Activated gamma-delta T cell treated with anti-CD3 and anti-CD28 coated beads, Interleukin-2, amount 50 U/mL, for 16 hours (primary cell): ENCODE measurements around the gene CALHM3.
A peak's percentile ranks its signal among the peaks of the same experiment; 100 is the strongest.

Source experiments
- DNase-seq: peaks from one replicate; pipeline ENCODE4 v3.0.0-alpha.2; 2020; ENCODE audit warnings: low read depth

The CALHM3 gene

DNA sequence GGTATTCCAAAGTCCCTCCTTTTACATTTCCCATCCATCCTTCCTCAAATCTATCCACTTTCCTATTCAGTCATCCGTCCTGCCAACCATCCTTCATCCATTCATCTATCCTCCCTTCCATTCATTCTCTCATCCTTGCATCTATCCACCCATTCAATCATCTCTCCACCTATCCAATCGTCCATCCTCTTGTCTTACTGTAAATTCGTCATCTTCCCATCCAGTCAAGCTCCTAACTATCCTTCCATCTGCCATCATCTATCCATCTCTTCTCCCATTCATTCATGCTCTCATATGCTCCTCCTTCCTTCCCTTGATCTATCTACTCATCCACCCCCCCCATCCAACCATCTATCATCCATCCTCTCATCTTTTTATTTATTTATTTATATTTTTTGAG, 5.0 kb downstream of the CALHM3 start:
- no peak for DNase-seq

DNA sequence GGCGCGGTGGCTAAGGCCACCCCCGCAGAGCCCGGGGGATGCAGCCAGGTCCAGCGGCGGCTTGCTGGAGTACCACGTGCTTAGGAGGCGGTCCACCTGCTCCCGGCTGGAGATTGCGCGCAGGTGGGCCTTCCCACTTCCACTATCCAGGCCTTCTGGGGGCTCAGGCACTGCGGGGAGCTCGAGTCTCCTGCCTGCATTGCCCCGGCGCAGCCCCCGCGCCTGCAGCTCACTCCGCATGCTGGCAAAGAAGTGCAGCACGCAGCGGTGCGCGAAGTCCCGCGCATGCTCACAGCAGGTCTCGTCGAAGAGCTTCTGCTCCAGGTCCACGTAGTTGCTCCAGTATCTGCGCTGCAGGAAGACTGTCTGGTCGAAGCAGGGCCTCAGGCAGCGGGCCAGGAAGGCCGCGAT, 5.8 kb downstream of the CALHM3 start:
- no peak for DNase-seq

DNA sequence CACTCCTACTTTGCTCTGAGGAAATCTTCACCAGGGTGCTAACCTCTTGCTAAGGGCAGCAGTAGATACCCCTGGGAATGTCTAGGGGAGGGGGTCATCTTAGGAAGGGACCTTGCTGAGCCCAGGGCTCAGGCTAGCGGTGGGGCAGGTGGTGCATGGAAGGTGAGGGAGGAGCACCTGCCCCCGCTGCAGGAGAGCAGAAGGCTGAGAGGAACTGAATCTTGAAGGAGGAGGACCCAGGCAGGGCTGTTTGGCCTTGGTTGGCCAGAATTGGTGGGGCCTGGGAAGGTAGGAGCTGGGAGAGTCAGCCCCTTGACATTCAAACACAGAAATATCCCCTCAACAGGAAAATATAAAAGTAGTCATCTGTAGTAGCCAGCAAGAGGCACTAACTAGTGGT, 7.0 kb downstream of the CALHM3 start:
- no peak for DNase-seq

DNA sequence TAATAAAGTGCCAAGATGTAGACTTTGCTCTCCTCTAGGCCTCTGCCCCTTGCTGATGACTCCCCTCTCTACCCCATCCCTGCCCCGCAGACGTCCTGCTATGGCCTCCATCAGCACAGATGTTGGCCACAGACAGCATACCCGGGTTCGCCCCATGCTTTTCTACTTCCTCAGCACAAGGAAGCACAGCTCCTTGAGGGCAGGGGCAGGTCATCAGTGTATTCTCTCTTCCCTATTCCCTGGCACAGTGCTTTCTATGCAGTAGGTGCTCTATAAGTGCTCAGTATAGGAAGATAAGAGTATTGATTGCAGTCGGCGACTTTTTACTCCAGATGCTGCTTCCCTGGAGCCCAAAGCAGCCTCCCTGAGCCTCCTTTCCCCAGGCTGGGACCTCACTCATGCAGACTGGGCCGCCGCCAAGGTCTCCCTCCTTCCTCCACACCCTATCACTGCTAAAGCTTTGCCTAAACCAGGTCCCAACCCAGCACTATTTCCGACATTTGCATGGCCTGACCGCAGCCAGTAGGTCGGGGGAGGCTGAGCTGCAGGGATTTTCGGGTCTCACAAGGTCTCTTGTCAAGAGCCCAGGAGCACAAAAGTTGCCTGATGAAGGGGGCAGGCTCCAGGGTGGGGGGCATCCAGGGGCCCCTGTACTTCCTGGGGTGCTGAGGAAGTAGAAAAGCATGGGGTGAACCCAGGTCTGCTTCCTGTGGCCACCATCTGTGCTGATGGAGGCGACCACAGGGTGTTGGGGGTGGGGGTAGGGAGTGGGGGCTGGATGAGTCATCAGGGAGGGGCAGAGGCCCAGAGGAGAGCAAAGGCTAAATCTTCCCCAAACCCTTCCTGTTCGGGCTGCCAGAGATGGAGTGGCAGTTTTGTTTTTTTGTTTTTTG, 8.0 kb downstream of the CALHM3 start:
- peak; percentile 63 for DNase-seq

DNA sequence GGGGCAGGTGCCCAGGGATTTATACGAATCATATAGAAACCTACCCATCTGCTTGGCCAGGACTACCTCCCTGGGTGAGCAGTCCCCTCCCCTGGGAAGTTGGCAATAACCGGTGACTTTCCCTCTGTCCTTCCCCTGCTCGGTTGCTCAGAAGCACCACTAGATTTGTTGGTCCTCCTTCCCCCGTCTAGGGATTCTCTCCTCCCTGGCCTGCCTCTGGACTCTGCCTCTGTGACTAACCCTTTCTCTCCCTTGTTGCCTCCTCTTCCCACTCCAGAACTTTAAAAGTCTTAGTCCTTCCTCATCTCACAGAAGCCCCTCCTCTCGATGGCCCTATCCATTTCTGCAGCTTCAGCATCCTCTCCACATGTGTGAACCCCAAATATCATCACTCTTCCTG, 9.8 kb downstream of the CALHM3 start:
- no peak for DNase-seq

DNA sequence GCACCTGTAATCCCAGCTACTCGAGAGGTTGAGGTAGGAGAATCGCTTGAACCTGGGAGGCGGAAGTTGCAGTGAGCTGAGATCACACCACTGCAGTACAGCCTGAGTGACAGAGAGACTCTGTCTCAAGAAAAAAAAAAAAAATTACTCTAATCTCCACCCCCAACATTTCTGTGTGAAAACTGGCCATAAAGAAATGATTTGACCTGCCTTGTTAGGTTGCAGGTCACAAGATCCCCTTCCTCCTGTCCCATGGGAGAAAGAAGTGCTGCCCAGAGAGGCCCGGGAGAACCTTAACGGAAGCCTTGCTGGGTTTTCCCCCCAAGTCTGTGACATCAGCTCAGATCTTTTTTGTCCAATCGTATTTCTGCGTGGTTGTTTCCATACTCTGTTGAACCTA, 11.6 kb downstream of the CALHM3 start:
- DNase-seq: no peak

DNA sequence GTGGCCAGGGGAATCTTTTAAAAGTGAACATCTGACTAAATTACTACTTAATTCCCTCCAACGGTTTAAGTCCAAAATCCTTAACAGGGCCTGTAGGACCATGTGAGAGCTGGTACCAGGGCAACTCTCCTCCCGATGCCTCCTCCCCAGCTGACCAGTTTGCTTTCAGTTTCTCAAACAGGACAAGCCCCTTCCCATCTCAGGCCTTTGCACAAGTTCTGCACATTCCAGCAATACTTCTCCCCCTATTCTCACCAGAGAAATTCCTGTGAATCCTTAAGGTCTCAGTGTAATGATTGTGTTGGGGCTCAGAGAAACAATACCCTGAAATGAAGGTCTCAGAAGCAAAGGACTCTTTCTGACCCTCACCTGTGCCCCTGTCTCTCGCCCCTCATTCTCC, 12.3 kb downstream of the CALHM3 start:
- no peak for DNase-seq

DNA sequence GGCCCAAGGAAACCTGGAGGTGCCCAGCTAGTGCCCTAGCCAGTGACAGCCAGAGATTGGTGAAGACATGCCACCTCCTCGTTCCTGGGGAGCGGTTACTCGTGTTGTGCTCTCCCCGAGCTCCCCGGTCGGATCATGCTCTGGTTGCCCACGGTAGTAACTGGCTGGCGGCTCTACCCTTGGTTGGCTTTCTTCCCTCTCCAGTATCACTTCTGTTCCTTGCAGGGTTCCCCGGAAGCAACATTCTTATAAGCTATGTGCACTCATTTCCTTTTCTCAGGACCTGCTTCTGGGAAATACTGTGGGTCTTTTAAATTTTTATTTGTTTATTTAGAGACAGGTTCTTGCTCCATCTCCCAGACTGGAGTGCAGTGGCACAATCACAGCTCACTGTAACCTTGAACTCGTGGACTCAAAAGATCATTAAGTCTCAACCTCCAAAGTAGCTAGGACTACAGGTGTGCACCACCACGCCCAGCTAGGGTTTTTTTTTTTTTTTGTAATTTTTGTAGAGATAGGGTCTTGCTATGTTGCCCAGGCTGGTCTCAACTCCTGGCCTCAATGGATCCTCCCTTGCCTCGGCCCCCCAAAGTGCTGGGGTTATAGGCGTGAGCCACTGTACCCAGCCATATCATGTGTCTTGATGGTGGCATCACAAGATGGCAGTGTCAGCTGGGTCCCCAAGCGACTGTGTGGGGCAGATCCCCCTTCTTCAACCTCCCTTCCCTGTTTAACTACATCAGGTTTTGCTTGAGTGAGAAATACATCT, 13.4 kb downstream of the CALHM3 start:
- no peak for DNase-seq

DNA sequence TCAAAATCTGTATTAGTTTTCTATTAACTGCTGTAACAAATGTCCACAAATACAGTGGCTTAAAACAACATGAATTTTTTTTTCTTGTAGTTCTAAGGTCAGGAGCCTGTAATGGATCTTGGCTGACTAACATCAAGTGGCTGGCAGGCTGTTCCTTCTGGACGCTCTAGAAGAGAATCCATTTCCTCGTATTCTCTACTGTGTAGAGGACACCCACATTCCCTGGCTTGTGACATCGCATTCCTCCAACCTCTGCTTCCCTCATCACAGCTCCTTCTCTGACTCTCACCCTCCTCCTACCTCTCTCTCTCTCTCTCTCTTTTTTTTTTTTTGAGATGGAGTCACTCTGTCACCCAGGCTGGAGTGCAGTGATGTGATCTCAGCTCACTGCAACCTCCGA, 15.5 kb downstream of the CALHM3 start:
- DNase-seq: no peak

DNA sequence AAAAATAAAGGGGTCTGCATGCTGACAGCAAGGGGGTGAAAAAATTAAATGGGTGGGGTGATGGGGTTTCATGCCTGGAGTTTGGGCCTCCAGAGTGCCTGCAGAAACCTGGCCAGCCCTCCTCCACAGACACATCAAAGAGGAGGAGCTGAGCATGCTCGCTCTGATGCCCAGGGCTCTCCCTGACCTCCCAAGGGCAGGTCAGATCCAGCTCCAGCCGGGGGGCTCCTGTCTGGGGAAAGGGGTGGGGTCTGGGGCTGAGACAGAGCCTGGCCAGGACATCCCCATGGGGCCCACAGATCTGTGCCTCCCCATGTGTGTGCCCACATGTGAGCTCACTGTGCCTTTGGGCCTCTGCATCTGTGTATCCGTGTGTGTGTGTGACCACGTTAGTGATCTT, 19.4 kb downstream of the CALHM3 start:
- DNase-seq: no peak

DNA sequence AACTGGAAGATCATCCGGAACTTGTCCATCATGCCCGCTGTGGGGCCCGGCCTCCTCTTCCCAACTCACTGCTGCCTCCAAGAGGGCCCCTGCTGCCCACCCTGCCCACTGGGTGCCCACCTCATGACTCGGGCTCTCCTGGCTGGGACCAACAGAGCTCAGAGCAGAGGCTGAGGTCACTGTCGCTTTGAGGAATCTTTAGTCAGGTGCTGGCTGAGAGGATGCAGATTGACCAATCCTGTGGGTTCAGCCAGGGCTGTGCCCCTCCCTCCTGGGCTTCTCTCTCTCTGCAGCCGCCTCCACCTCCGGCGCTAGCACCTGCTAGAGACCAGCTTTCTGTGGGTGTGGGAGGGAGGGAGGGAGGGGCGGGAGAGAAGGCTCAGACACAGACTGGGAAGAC, 20.3 kb downstream of the CALHM3 start, which contains the start of gene CALHM1:
CALHM1 (minus strand) TSS at position 181 of the 400 bp plus-strand sequence; CDS start at position 32, 149 bp downstream.
- no peak for DNase-seq

DNA sequence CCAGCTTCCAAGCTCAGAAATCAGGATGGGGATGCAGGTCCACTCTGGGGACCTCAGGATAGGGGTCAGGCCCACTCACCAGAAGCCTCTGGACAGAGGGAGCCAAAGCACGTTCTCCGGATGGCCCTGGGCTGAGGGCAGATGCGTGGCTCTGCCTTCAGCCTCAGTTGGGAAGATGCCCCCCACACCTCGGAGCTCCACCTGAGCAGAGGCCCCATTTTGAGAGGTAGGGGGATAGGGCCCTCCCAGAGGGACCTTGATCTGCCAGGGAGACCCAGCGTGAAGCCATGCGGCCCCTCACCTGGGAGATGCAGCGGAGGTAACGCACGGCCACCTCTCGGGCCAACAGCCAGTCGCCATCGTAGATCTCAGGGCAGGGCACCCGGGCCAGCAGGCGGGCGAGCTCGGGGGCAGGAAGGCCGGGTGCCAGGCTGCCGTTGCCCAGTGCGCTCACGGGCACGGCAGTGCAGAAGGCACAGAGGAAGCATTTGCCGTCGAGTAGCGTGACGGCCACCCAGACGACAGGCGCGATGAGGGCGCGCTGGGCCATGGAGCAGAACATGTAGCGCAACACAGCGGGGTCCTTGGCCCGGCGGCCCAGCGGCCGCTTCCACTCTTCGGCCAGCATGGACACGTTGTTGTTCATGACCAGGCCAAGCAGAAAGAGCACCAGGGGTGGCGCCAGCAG, 21.0 kb downstream of the CALHM3 start:
- no peak for DNase-seq

DNA sequence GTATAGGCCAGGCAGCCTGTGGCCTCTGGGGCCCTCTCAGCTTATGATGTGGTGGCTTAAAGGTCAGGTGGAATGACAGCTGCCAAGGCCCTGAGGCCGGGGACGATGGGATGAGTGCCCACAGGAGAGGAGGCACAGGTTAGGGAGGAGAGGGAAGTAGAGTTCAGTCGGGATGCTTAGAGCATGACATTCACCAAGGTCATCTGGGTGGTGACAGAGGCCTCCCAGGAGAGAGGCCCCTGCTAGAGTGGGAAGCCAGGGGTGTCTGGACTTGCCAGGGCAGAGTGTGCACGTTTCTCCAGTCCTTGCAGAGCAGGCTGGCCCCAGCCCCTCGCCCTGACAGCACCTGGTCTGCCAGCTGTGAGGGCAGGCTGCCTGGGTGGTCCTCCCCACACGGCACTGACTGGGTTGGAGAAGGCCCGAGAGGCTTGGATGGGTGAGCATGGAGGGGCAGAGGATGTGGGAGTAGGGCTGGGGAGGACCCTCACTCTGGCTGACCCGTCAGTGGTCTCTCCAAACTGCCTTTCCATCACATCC, 21.8 kb downstream of the CALHM3 start:
- DNase-seq: no peak

DNA sequence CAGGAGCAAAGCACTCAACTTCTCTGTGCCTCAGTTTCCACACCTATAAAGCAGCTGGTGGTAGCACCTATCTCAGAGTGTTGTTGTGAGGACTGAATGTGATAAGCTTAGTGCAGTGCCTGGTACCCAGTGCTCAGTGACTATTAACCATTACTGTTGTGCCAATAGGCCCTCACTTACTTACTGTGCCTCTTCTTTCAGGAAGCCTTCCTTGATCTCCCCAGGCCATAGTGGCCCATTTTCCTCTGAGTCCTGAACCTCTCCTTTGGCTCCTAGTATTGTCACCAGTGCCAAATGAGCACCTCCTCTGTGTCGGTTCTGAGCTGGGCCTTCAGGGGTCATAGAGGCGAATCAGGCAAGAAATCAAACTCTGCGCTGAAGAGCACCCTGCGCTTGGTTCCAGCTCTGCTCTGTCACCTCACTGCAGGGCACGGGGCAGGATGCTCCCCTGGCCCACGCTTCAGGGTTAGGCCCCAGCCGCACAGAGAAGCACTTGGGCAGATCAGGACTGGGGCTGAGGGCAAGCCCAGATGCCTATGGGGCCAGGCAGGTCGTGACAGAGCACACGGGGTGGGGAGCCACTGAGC, 22.9 kb downstream of the CALHM3 start:
- DNase-seq: no peak

DNA sequence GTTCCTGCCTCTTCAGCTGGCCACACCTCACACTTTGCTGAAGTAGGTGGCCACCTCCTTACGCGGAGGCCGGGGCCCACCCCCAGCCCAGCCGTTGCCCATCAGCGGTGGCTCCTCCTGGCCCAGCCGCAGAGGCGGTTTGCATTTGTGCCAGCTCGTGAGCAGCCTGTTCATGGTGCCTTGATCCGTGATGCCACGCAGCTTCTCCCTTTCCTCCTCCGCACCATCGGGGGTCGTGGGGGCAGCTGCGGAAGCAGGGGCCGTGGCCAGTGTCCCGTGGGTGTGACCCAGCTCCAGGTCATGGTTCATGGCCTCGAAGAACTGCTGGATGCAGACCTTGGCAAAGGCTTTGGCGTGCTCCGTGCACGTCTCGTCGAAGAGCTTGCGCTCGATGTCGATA, 23.8 kb downstream of the CALHM3 start:
- no peak for DNase-seq

DNA sequence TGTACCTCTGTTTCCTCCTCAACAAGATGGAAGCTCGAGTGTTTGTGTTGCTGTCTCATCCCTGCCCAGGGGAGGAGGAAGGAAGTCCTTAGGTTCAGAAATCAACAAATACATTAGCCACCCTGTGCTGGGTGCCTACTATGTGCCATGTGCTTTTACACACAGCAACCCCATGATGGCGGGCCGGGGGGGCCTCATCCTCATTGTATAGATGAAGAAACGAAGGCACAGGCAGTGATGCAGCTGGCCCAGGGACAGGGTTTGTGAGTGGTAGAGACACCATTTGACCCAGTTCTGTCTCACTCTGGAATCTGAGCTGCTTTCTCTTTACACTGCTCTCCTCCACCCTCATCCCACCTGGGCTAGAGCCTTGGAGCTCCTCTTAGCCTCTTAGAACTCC, 25.0 kb downstream of the CALHM3 start:
- DNase-seq: no peak

DNA sequence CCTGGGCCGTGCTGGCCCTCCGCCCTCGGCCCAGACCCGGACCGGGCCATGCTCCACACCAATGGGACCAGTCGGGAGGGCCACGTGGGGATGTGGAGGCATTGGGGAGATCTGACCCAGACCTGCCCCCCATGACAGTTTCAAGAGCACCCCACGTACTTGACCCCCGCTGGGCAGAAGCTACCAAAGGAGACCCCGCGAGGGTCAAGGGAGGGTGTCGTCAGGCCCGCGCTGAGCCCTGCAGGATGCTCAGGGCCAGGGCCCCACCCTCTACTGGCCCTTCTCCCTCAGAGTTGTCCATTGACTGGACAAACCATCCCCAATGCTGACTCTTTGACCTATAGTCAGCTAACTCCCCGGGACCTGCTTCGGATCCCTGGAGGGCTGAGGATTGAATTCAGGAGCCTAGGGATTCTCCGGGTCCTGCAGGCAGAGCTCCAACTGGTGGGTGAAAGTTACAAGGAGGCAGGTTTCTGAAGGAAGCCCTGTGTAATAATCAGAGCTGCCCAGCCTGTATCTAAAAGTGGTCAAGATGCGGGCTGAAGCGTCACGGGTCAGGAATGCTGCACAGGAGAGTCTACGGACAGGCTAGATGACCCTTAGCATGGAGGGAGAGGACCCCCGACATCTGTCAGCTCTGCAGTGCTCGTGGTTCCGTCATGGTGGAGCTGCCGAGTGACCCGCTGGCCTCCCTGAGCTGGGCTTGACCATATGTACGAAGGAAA, 26.4 kb downstream of the CALHM3 start:
- DNase-seq: no peak

DNA sequence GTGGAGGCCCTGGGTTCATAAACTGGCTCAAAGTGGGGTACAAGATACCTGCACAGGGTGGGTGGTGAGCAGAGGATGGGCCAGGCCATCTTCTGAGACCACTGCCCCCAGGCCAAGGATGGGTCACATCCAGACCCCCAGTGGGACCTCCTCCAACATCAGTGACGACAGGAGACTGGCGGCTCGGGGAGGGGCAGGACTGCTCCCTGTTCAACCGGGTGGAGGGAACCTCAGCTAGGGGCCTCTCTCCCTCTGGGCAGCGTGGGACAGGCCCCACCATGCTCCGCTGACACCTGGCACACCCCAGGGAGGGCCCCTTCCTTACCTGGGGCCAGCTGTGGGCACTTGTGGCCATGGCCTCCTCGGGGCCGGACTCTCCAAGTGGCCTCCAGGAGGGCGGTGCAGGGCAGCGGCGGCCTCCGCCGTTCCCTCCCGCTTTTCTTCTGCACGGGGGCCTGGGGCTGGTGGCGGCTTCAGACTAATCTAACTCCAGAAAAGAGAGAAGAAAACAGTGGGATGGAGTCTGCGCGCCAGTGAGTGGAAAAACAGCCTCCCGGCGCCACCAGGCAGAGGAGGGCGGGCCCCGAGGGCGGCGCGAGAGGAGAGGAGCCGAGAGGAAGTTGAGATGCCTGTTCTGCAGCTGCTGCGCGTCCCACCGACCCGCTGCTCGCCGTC, 27.1 kb downstream of the CALHM3 start, which contains the start of gene CALHM2:
CALHM2 (minus strand) TSS at position 540 of the 675 bp plus-strand sequence. CDS start 2,429 bp downstream, outside the sequence.
- DNase-seq: peak; percentile 38

DNA sequence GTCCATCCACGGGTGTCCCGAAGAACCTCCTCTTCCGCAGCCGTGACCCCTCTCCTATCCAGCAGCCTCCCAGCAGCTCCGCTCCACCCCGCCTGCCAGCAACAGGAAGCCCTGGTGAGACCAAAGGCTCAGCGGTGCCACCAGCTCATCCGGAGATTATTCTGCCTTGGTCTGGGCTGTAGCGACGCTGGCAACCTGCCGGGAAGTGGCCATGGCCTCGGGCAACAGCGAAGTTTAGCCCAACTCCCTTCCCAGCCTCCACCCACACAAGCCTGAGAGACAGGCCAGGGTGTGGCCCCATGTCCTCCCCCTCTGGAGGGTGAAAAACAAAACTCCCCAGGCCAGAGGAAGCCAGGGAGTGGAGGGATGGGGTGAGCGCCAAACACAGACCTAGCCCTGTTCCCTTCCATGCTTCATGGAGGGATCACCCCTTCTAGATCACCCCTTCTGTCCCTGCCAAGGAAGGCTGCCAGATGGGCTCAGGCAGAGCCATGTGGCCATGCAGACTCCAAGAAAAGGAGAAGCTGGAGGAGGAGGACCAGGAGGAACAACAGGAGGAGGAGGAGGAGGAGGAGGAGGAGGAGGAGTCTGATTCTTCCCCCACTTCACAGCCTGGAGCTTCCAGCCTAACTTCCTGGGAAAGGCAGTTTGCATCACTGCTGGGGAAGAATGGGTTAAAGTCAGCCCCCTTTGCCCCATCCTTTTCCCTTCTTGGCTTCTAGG, 27.8 kb downstream of the CALHM3 start:
- DNase-seq: peak; percentile 20

DNA sequence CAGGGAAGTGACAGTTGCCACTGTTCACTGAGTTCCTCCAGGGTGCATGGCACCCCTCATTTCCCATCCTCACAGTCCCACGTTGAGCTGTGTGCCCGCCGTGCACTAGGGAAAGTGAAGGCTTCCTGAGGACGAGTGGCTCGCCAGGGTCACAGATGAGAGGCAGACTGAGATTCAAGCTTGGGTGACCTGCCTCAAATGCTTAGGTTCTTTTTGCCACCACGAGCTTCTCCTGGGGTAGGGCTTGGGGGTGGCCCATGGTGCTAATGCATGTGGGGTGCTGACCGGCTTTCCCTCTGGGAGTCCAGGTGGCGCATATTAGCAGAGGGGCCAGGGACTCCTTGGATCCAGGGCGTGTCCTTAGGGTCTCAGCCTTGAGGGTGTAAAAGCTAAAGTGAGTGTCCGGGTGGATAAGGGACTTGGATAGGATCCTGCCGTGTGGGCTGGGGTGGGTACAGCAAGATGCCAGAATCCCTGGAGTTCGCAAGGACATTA, 28.8 kb downstream of the CALHM3 start:
- DNase-seq: no peak
